ENCODE results near the gene PLCB4.

Gene PLCB4

GRCh38 chr20:9062066-9062465, 6.8 kb upstream of the PLCB4 start:
- no peak for DNase-seq

GRCh38 chr20:9066191-9066590, 2.7 kb upstream of the PLCB4 start:
- no peak for DNase-seq

DNA sequence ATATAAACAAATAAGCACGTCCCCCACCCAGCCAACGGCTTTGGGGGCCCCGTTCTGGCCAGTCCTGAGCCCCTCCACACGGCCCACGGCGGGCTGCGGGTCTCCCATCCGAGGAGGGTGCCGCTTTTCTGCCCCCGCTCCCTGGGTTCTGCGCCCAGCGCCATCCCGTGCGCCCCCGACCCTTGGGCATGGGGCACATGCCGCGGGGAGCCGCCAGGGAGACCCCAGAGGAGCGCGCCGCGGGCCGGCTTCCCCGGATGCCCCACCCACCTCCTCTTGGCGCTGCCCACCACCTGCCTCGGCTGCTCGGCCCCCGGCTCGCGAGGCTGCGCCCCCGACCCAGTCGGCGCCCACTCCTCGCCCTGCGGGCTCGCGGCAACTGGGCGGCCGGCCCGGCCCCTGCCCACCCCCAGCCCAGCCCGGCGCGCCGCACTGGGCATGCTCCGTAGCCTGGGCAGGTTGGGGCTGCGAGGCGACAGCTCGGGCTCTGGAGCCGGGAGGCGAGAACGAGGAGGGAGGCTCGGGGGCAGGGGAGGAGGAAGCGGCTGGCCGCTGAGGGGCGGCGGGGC, 570 bp upstream of the PLCB4 start:
- no peak for DNase-seq

GRCh38 chr20:9070304-9070703, 1.4 kb downstream of the PLCB4 start:
- no peak for DNase-seq

DNA sequence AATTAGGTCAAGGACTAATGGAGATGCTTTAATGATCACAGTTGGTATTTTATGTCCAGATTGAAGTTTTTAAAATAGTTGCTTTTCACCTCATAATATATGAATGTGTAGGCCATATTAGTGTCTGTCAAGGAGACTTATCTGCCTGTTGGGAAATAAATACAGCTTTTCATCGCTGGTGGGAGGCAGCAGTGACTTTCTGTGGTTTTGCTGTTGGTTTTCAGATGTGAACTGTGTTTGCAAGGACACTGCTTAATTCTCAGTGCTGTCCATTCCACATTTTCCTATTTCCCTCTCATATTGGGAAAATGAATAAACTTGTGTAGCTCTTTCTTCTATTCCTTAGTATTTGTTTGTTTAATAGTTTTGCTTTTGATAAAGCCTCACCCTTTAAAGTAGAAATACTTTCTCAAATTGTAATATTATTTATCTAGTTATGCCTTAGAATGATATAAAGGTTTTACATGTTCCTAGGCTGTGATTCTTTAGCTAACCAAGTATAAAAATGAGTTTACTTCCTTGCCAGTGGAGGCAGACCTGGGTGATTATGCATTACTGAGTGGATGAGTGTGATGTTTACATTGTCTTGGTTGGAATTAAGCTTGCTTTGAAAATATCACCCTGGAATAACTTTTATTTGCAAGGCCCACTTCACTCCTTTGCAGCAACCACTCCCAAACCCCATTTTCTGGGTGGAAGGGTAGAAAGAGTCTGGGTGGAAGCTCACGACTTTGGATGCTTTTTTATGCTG, 3.3 kb downstream of the PLCB4 start:
- no peak for DNase-seq

DNA sequence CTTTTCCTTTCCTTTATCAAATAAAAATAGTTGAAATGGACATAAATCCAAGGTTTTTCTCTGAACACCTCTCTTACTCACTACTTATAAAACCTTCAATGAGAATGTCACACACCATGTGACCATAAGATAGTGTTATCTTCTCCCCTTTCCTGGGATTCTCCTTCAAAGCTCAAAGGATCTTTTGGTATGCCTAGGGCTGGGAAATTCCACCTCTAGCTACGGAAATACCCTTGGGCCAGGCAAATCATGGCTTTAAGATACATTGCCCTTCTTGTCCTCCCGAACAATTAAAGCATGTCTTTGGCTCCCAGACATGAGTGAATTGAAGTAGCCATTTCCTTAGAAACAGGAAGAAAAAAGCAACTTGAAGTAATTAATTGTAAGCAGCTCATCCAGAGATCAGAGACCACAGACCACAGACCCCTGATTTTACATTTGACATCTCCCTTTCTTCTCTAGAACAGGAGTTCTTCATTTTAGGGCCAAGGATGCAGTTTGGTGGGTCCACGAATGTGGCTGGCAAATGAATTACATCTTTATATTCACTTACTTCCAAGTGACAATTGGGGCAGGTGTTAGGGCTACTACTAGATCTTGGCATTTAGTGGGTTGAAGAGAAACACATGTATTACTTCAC, 4.1 kb downstream of the PLCB4 start:
- DNase-seq: no peak

- no peak for DNase-seq
Measured at GRCh38 chr20:9075264-9076095, 6.6 kb downstream of the PLCB4 start.

DNA sequence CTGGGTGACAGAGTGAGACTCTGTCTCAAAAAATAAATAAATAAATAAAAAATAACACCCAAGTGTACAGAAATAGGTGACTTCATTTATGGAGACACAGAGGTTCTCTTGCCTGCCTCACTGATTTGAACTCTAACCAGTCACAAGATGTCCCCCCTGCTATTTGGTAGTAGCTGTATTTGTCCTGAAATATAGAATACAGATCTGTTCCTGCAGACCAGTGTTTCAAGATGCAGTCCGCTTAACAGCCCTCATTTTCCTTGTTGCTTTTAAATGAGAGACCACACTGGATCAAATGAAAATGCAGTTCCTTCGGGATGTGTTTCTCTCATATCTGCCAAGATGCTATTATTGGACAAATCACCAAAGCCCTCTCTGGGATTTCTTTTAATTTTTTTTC, 7.6 kb downstream of the PLCB4 start:
- no peak for DNase-seq

DNA sequence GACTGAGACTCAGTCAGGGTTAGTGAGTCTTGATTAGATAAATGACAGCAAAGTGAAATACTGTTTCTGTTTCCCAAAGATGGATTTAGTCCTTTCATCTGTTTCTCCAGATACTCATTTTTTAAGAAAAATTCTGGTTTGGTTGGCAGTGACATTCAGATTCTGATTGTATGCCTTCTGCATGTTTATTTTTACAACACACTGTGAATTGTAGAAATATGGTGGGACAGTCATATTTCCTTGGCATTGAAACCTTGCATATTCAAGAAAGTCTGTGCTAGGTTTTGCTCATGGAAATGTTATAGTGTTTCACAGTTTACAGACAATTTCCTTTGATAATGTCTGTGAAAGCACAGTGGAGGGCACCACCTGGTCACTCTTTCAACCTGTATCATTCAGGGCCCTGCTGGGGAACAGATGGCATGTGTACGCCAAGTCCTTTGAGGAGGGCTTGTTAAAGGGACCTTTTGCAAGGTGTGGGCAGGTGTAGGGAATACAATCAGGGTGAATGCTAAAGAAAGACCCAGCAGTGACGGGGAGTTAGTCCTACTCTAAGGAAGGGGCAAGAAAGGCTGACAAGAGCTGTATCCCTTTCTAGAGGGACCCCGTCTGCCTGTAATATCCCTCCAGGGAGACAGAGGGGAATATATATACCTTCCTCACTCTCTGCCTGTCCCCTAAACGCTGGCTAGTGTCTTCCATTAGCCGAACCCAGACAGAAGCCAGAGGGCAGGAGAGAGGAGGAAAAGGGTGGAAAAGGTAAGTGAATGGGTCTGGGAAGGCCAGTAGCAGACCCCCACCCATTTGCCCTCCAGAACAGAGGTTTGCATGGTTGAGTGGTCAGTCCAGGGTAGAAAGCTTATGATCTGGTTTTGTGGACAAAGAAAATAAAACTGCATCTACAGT, 10.2 kb downstream of the PLCB4 start:
- no peak for DNase-seq

DNA sequence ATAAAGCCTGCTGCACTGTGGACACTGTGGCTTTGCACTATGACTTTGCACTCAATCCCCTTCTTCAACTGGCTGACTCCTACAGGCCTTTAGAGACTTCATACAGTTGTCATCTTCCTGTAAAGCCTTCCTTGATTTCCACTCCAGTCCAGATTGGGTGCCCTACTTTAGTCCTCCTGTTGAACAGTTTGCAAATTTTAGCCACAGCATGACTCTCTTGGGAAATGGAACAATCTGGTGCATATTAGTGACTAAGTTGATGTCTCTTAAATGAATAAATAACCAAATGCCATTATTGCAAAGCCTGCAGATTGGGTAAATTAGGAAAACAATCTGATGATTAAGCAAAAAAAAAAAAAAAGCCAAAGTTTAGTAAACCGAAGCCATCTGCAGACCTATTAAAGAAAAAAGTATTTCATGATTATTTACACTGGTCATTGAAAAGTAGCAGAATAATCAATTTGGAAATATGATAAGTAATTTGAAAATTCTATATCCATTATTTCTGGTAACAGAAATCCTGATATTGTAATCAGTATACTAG, 12.6 kb downstream of the PLCB4 start:
- DNase-seq: no peak

- DNase-seq: no peak
Measured at GRCh38 chr20:9082741-9083140, 13.9 kb downstream of the PLCB4 start.

DNA sequence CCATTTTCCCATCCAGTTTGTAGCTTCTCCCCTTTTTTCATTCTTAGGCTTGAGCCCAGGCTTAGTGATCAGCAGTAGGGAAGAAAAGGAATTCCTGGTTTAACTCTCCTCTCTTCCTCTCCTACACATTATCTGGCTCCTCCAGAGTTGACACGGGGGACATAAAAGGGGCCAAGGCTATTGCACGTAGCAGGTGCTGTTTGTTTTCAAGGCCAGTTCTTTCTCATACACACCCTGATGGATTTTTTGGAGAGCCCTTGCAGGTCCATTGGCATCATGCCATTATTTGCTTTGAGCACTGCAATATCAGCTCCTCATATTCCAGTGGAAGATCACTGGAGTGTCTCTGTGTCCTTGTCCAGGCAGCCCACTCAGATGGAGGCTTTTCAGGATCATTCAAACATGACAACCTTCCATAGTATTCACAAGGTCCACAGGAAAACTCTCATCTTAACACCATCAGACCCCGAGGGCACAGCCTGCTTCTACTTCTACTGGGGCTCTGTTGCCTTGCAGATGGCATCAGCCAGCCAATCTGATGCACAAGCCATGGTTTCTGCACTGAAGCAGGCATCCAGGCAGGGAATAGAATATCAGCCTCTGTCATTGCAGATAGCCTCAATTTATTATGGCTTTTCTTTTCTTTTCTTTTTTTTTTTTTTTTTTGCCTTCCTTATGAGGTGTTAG, 18.8 kb downstream of the PLCB4 start:
- DNase-seq: no peak

DNA sequence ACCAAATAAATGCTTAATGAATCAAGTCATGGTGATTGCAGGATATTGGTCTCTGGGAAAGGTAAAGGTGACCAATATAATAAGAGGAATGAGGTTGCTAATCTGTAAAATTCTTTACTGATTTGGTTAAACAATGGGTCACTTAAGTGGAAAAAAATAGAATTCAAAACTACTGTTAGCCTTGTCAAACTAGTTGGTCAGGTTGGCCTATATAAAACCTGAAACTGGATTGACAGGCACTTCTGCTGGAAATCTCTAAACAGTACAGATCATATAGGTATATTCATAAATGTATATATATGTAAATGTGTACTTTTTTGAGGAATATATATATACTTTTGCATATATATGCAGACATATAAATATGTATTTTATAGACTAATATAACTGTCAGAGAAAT, 19.7 kb downstream of the PLCB4 start:
- DNase-seq: no peak

GRCh38 chr20:9092113-9092512, 23.2 kb downstream of the PLCB4 start:
- no peak for DNase-seq

GRCh38 chr20:9092655-9093054, 23.8 kb downstream of the PLCB4 start:
- DNase-seq: no peak

DNA sequence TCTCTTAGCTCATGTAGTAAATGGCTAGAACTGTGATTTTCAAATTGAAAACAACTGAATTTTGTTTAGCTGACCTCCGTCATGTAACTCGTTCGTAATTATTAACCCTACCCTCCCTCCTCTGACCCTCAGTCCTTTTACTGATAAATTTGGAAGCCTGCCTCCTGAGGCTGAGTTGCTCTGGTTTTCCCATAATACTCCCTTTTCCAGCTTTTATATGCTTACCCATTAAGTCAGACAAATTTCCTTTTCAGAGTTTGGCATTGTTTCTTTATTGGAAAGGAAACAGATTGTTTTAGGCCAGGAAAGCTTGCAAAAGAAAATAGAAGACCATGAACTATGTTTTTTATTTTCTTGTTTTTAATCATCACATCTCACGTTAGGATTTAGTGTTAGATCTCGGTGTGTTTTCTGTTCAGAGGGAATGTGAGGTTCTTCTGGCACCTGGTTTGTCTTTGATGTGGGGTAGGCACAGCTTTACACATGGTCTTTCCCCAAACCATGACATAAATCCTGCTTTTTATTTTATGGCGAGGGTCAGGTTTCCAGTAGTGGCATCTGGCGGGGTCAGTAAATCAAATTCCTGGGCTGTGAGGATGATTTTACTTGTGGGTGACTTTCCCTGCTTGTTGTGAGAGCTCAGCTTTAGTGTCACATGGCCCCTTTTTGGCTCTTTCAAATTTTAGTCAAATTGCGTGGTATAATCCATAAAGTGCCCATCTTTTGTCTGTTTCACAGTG, 24.5 kb downstream of the PLCB4 start:
- no peak for DNase-seq

- no peak for DNase-seq
Measured at GRCh38 chr20:9099372-9099771, 30.5 kb downstream of the PLCB4 start.

DNA sequence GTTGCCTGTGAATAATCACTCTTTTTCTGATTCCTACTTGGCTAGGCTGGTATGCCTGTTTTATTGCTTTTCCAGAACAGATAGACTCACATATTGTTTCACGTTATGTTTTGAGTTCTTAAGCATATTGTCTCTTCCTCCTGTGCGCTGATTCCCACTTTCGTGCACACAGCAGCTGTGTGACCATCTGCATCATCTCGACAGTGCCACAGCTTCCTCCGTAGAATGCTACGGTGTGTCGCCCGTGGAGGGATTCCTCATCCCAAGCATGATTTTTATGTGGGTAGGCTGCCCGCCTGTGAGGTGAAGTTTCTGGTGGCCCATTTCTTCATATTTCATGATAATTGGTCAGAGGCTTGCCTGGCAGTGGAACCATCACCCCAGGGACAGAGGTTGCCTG, 31.8 kb downstream of the PLCB4 start:
- no peak for DNase-seq

DNA sequence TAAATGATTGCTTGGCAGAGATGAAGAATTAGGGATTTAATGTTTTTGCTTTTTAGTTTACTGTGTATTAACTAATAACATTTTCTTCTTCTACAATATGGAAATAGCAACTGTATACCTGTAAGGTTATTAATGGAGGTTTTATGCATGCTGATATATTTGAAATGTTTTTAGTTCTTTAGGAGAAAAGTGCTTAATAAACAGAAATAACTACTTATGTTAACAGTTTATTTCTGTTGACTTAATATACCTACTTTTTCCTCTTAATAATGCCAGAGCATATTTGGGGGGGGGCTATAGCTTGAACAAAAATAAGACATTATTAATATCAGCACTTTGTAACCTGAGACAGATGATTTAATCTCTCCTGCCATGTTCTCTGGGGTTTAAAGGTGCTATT, 33.6 kb downstream of the PLCB4 start:
- DNase-seq: no peak

- DNase-seq: no peak
Measured at GRCh38 chr20:9103955-9104354, 35.1 kb downstream of the PLCB4 start.

DNA sequence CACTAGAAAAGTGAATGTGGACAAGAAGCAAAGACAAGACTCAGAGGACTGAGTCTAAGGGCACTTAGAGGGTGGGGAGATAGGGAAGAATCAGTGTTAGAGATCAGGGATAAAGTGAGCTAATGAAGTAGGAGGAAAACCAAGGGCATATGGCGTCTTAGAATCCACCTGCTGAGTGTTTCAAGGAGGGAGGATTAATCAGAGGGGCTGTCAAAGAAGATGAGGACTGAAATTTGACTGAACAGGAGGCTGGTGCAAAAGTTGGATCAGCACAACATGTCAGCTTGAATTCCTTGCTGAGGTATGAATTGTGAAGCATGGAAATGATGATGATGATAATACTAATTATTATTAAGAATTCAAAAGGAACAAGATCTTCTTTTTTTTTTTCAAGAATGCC, 39.4 kb downstream of the PLCB4 start:
- DNase-seq: no peak
